Kidney epithelial cell (primary cell): ENCODE results near the gene FHOD3. TPM values are rescaled to one million over a fixed set of nuclear protein-coding genes. Genes with fewer than 3 reads are reported as not detected.
"Not testable (repeated sequence)": the region's sequence is repeated elsewhere in the genome, so short reads cannot be mapped to it uniquely, and the experiment has no call there.

Experiments used
- DNase-seq: peaks from one replicate; pipeline ENCODE4 v3.0.0-alpha.2; 2010; ENCODE audit warnings: low read depth
- H3K27me3 ChIP-seq: 2 replicates; pipeline ENCODE4 v1.6.0; 2011; ENCODE audit warnings: low read length; ENCODE audit not compliant: control insufficient read depth, insufficient read depth
- H3K36me3 ChIP-seq: 2 replicates; pipeline ENCODE4 v1.5.1; 2011; ENCODE audit warnings: low read length; ENCODE audit not compliant: control insufficient read depth, insufficient read depth
- H3K4me3 ChIP-seq: 2 replicates; pipeline ENCODE4 v1.5.1; 2011; ENCODE audit warnings: low read depth, mild to moderate bottlenecking, control low read depth, low read length
- CTCF ChIP-seq: IDR thresholded peaks from 2 replicates; pipeline ENCODE4 v1.5.1; 2011; ENCODE audit warnings: mild to moderate bottlenecking, moderate library complexity, low read length, control low read depth, inconsistent platforms; ENCODE audit not compliant: insufficient read depth, poor library complexity, severe bottlenecking
- total RNA-seq: library from RNA; depleted of rRNA; stranded (reverse); fragments of >200 nt; gene quantifications from 2 replicates; pipeline ENCODE4 v1.2.3, GENCODE V29; 2015

Gene FHOD3
- total RNA-seq, 1 donor from 2014 or later, result 47.2 TPM

DNA sequence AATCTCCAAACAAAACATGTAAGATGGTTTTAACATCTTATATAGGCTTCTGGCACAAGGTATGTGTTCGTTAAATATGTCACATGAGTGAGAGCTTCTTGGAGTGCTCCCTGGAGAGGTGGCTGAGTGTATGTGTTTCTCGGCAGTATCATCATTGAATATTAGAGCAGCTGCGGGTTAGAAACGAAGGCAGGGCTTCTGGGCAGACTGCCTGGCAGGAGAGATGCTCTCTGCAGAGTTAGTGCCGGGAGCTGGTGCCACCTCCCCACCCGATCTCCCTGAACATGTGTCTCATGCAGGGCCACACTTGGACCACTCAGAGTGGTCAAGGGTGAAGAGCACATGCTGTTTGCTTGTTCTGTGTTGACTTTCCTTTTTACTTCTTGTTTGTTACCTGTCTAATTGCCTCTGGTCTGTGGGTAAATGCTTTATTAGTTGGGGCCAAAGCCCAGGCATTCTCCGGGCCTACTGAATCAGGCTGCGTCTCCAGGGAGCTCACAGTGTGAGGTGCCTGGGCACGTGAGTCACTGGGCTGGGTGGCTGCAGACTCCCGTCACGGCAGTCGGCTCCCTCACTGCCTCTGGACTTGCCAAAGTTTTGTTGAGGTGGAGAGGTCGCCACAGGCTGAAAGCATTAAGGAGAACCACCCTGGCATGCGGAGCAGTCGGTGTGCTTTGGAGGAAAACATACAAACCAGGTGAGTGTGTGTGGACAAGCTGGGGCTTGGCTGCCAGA, 246.6 kb downstream of the FHOD3 start:
- H3K36me3 ChIP-seq, result no peaks in the 10 kb centered on the region
- H3K4me3 ChIP-seq, result no peak overlapping the region
- no peaks in the 10 kb centered on the region for H3K27me3 ChIP-seq
- no peak for DNase-seq
- TF ChIP-seq CTCF, result no peak

- Histone ChIP-seq H3K36me3 (no peaks in the 10 kb centered on the region), H3K27me3 (no peaks in the 10 kb centered on the region), H3K4me3 (no peak overlapping the region)
- no peak for TF ChIP-seq CTCF
- no peak for DNase-seq
Measured at GRCh38 chr18:36545821-36546427, 248.4 kb downstream of the FHOD3 start.

GRCh38 chr18:36546876-36547275, 249.4 kb downstream of the FHOD3 start:
- no peak for TF ChIP-seq CTCF
- Histone ChIP-seq H3K27me3 (no peaks in the 10 kb centered on the region), H3K36me3 (no peaks in the 10 kb centered on the region), H3K4me3 (no peak overlapping the region)
- DNase-seq, result no peak

GRCh38 chr18:36547544-36547943, 250.0 kb downstream of the FHOD3 start:
- DNase-seq, result no peak
- no peaks in the 10 kb centered on the region for H3K36me3 ChIP-seq
- no peak for TF ChIP-seq CTCF
- no peaks in the 10 kb centered on the region for H3K27me3 ChIP-seq
- no peak overlapping the region for H3K4me3 ChIP-seq

DNA sequence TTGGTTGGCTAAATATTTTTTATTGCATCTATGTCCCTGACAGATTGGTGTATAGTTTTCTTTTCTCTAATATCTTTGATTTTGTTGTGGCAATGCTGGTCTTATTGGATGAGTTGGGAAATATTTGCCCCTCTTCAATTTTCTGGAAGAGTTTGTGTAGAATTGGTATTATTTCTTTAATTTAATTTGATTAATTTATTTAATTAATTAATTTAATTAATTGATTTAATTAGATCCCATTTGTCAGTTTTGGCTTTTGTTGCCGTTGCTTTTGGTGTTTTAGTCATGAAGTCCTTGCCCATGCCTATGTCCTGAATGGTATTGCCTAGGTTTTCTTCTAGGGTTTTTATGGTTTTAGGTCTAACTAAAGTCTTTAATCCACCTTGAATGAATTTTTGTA, 253.8 kb downstream of the FHOD3 start:
- not testable (repeated sequence) for H3K4me3 ChIP-seq, H3K27me3 ChIP-seq, DNase-seq, H3K36me3 ChIP-seq

DNA sequence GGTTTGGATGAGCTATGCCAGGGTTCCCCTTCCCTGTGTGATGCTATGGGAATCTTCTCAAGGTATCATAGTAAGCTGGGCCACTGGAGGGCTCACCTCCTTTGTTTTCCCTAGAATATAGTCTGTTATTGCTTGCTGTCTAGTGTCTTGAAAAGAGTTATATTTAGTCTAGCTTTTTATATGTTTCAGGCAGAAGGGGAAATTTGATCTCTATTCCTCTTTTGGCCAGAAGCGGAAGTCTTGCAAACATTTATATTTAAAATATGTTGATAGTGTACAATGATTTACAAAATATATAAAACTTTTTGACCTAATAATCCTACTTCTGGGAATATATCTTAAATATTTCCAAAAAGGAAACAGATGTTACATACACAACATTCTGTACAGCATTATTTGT, 260.7 kb downstream of the FHOD3 start:
- Histone ChIP-seq H3K4me3 (no peak overlapping the region), H3K36me3 (no peaks in the 10 kb centered on the region), H3K27me3 (no peaks in the 10 kb centered on the region)
- no peak for TF ChIP-seq CTCF
- no peak for DNase-seq
